Epithelial cell of proximal tubule (primary cell): ENCODE data around the gene DDX28. TPM values are rescaled to one million over a fixed set of nuclear protein-coding genes. Genes with fewer than 3 reads are reported as not detected.

Experiments
- DNase-seq: peaks from one replicate; pipeline ENCODE4 v3.0.0-alpha.2; 2011; ENCODE audit warnings: low read depth
- H3K4me3 ChIP-seq: 2 replicates; pipeline ENCODE4 v1.5.1; 2011; ENCODE audit warnings: low read depth, mild to moderate bottlenecking, low read length
- total RNA-seq: library from RNA; depleted of rRNA; stranded (reverse); fragments of >200 nt; gene quantifications from 2 replicates; pipeline ENCODE4 v1.2.3, GENCODE V29; 2015
- TF ChIP-seq, protein P1 (sequence below): conservative IDR thresholded peaks from 2 replicates; pipeline ENCODE4 v1.5.1; 2012; ENCODE audit warnings: low read depth, mild to moderate bottlenecking, low read length

DDX28 gene
- total RNA-seq, 1 donor from 2014 or later, result 5.3 TPM

DNA sequence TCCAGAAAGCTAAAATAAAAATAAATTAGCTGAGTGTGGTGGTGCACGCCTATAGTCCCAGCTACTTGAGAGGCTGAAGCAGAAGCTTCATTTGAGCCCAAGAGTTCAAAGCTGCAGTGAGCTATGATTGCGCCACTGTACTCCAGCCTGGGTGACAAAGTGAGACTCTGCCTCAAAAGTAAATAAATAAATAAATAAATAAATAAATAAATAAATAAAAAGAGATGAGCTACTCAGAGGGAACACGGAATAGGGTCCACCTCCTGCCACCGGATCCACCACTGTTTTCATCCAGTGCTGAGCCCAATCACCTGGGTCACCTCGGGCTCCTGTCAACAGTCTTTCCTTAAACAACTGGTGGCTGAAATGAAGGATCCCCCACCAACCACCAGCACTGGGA is 36.1 kb downstream of the DDX28 start:
- DNase-seq, result no peak
- TF ChIP-seq, protein P1, sequence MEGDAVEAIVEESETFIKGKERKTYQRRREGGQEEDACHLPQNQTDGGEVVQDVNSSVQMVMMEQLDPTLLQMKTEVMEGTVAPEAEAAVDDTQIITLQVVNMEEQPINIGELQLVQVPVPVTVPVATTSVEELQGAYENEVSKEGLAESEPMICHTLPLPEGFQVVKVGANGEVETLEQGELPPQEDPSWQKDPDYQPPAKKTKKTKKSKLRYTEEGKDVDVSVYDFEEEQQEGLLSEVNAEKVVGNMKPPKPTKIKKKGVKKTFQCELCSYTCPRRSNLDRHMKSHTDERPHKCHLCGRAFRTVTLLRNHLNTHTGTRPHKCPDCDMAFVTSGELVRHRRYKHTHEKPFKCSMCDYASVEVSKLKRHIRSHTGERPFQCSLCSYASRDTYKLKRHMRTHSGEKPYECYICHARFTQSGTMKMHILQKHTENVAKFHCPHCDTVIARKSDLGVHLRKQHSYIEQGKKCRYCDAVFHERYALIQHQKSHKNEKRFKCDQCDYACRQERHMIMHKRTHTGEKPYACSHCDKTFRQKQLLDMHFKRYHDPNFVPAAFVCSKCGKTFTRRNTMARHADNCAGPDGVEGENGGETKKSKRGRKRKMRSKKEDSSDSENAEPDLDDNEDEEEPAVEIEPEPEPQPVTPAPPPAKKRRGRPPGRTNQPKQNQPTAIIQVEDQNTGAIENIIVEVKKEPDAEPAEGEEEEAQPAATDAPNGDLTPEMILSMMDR, result no peak
- H3K4me3 ChIP-seq, result no peak overlapping the region

DNA sequence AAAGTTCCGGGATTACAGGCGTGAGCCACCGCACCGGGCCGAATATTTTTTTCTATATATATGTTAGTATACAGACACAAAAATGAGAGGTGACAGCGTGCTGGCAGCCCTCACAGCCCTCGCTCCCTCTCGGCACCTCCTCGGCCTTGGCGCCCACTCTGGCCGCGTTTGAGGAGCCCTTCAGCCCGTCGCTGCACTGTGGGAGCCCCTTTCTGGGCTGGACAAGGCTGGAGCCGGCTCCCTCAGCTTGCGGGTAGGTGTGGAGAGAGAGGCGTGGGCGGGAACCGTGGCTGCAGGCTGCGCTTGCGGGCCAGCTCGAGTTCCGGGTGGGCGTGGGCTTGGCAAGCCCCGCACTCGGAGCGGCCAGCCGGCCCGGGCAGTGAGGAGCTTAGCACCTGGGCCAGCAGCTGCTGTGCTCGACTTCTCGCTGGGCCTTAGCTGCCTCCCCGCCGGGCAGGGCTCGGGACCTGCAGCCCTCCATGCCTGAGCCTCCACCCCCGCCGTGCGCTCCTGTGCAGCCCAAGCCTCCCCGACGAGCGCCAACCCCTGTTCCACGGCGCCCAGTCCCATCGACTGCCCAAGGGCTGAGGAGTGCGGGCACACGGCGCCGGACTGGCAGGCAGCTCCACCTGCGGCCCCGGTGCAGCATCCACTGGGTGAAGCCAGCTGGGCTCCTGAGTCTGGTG is 40.9 kb downstream of the DDX28 start:
- TF ChIP-seq, protein P1, result no peak
- no peak overlapping the region for H3K4me3 ChIP-seq
- no peak for DNase-seq

DNA sequence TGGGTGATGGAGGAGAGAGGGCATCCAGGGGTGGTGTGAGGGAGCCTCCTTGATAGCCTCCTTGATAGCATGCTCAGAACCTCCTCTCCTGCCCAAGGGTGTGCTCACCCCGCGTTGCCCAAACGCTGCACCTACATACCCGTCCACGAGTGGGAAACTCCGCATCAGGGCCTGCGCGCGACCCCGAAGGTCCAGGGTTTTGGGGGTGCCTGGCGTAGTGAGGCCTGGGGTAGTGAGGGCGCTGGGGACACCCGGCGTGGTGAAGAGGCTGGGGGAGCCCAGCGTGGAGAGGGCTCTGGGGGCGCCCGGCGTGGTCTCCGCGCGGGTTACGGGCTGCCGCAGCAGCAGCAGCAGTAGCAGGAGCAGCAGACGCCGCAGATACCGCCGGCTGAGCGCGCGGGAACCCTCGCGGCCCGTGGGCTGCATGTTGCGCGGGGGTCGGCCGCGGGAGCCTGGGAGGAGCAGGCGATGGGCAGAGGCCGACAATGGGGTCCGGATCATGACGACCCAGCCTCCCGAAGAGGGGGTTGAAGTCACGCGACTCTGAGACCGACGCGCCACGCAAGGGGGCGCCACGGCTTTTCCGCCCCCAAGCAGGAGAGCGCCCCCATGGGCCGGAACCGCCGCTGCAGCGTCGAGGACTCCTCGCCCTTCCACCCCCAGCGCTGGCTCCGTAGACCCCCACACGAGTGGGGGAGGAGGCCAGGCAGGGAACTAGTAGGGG is 42.9 kb downstream of the DDX28 start, which contains the start of gene DPEP3:
Gene DPEP3, minus strand, starts transcription at position 545 of the 724 bp plus-strand sequence. Its CDS starts 119 bp downstream, at position 426.
- no peak for DNase-seq
- H3K4me3 ChIP-seq, result no peak within 1 kb of the TSS
- TF ChIP-seq, protein P1, result peak; percentile 28

DNA sequence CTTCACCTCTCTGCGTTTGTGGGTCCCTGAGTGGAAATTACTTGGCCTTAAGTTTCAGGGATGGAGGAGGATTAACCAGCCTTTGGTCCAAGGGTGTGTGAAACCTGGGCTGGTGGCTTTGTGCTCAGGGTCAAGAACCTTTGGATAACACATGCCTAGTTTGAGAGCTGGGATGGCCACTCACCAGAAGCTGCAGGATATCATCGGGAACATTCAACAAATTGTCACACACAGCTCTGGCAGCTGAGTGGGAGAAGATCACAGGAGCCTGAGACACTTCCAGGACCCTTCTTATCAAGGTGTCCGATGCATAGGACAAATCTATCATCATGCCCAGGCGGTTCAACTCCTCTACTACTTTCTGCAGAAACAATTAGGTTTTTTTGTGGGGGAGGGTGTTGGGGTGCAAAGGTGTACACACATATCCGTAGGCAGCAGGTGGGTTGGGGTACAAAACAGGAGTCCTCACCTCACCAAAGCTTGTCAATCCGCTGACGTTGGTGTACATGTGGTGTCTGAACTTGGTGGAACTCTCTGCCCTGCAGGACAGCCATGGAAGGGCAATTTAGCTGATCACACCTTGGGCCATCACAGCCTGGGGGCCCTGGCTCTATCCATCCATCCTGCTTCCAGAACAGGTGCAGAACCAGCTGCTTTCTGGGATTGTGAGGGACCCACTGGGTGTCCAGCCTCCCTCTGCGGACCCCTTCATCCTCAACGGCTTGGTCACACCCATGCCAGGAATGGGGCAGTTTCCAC is 45.4 kb downstream of the DDX28 start:
- TF ChIP-seq, protein P1, result no peak
- DNase-seq, result no peak
- H3K4me3 ChIP-seq, result no peak overlapping the region

DNA sequence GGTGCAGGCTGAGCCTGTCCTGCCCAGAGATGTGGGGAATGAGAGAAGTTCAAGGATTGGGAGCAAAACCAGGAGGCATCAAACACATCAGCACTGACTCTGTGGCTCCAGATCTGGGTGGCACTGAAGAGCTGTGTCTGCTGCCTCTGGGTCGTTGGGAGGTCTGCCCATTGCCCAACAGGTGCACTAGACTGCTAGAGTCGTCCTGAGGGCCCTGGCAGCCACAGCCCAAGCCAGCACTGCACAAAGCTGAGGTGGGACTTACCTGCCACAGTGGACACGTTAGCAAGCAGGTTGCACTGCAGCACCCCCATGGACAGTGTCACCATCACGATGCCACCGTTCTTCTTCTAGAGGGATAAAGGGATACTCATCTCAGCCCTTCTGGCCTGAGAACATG is 46.0 kb downstream of the DDX28 start:
- DNase-seq, result no peak
- TF ChIP-seq, protein P1, result no peak
- H3K4me3 ChIP-seq, result no peak overlapping the region

DNA sequence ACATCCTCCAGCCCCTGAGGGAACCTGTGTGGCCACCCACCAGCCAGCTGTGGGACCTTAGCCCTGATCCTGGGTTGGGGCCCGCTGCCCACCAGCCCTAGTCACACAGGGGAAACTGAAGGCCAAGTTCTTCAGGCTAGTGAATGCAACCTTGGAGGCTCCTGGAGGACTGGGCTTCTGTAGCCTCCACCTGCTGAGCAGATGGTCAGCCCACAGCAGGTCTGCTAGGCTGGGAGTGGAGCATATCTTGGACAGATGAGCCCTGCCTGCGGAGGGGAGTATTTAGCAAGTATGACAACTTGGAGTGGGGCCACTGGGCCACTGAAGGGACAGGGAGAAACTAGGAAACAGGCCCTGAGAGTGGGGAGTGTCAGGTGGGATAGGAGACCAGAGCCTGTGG is 46.8 kb downstream of the DDX28 start:
- no peak for DNase-seq
- H3K4me3 ChIP-seq, result no peak overlapping the region
- TF ChIP-seq, protein P1, result no peak
